ENCODE results near the gene DGKD. TPM values are rescaled to one million over a fixed set of nuclear protein-coding genes. Genes with fewer than 3 reads are reported as not detected.

DGKD gene, protein sequence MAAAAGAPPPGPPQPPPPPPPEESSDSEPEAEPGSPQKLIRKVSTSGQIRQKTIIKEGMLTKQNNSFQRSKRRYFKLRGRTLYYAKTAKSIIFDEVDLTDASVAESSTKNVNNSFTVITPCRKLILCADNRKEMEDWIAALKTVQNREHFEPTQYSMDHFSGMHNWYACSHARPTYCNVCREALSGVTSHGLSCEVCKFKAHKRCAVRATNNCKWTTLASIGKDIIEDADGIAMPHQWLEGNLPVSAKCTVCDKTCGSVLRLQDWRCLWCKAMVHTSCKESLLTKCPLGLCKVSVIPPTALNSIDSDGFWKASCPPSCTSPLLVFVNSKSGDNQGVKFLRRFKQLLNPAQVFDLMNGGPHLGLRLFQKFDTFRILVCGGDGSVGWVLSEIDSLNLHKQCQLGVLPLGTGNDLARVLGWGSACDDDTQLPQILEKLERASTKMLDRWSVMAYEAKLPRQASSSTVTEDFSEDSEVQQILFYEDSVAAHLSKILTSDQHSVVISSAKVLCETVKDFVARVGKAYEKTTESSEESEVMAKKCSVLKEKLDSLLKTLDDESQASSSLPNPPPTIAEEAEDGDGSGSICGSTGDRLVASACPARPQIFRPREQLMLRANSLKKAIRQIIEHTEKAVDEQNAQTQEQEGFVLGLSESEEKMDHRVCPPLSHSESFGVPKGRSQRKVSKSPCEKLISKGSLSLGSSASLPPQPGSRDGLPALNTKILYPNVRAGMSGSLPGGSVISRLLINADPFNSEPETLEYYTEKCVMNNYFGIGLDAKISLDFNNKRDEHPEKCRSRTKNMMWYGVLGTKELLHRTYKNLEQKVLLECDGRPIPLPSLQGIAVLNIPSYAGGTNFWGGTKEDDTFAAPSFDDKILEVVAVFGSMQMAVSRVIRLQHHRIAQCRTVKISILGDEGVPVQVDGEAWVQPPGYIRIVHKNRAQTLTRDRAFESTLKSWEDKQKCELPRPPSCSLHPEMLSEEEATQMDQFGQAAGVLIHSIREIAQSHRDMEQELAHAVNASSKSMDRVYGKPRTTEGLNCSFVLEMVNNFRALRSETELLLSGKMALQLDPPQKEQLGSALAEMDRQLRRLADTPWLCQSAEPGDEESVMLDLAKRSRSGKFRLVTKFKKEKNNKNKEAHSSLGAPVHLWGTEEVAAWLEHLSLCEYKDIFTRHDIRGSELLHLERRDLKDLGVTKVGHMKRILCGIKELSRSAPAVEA
- 11.1 and 12.4 TPM in 2 replicates for total RNA-seq

DNA sequence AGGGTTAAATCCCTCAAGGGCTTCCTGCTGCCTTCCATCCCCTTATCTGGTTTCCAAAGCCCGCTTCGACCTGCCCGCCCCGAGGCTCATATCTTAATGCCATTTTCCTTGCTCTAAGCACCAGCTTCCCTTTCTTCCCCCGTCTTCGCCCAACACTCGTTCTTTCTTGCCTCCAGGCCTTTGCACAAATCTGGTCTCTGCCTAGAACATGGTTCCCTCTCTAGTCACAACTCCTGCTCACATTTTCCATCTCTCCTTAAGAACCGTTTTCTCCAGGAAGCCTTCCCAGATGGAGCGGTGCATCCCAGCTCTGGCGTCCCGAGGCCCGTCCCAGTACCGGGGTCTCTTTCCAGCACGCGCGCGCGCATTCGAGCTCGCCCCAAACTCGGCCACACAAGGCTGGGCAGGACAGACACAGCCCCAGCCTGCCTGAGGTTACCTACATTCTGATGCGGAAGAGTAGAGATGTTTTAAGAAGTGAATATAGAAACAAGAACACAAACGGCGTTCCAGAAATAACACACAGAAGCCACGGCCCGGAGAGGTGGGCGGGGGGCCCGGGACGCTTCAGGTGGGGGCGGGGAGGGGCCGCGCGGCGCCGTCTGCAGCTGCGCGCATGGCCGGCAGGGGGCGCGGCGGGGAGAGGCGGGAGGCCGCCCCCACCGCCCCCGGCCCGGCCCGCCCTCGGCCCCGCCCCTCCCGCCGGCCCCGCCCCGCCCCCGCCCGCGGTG, at the start of gene DGKD:
DGKD (plus strand) TSS at position 726 of the 731 bp plus-strand sequence. CDS start 25 bp downstream, outside the sequence.

GRCh38 chr2:233307565-233307964, 46.7 kb upstream of the DGKD start, which contains the start of gene SAG:
TSS of gene SAG (plus strand) at chr2:233307816. CDS start at chr2:233309190, 1,374 bp downstream.

Other genes with a start within 250 kb of the DGKD start
- 12.9 and 16.0 TPM in 2 replicates for gene ATG16L1, start 102.8 kb upstream of the DGKD start, total RNA-seq
- not detected in 2 replicates for gene SAG, start 46.7 kb upstream of the DGKD start, total RNA-seq
- 29.2 and 33.7 TPM in 2 replicates for gene USP40, start 212.3 kb downstream of the DGKD start, total RNA-seq

Measured in cardiac ventricle fibroblast (primary cell).